Mucosa of descending colon (tissue), 3 donors: ENCODE data around the gene KIF16B. TPM values are rescaled to one million over a fixed set of nuclear protein-coding genes. Genes with fewer than 3 reads are reported as not detected.

Experiments used
- ATAC-seq: fragments of 200-7000 bp; cut with Tn5 transposase; one replicate; pipeline ENCODE4 v1.9.1; 2020; ENCODE audit warnings: mild to moderate bottlenecking, moderate library complexity
- DNase-seq, 3 donors: peaks; one replicate each; pipeline ENCODE4 v3.0.0-alpha.2; 2020
- H3K36me3 ChIP-seq: fragments of 200-600 bp; one replicate; pipeline ENCODE4 v1.8.0; 2021; ENCODE audit warnings: low read depth, mild to moderate bottlenecking
- H3K4me1 ChIP-seq: fragments of 200-600 bp; one replicate; pipeline ENCODE4 v1.8.0; 2021; ENCODE audit warnings: low read depth, mild to moderate bottlenecking
- H3K4me3 ChIP-seq: fragments of 200-600 bp; one replicate; pipeline ENCODE4 v1.8.0; 2021; ENCODE audit warnings: mild to moderate bottlenecking
- H3K9me3 ChIP-seq: fragments of 200-600 bp; one replicate; pipeline ENCODE4 v1.8.0; 2021; ENCODE audit warnings: mild to moderate bottlenecking
- CTCF ChIP-seq: fragments of 200-600 bp; IDR thresholded peaks from one replicate; pipeline ENCODE4 v1.8.0; 2022; ENCODE audit warnings: antibody characterized with exemption, mild to moderate bottlenecking
- intact Hi-C, 2 donors: fragments of 100-400 bp; cut with DNase I in 1 of 2; cut with micrococcal nuclease in 1 of 2; formaldehyde crosslinking; loops; one replicate each; pipeline versions ENCODE4 v1.11.0 to v1.11.1; 2022; cut with DNase I, micrococcal nuclease
- total RNA-seq, 3 donors: library from RNA; stranded (reverse); fragmentation: NEBNext Ultra II Directional in 2 of 3; extraction: Animal tissue kit (Norgen Biotek cat#: 25700) in 2 of 3; gene quantifications; one replicate each; pipeline versions ENCODE4 v1.2.1 to v1.2.4, GENCODE V29; 2021 to 2023
- donor health status: DM: no; HTN: no; CAD: no; lungs with moderate emphysema.
- donor health status: DM: no; HTN: no; CAD: no.
- donor health status: DM: no; HTN: yes; CAD: no.

Gene KIF16B
- total RNA-seq, 3 donors from 2014 or later, result 48.5 to 81.7 (median 65.1) TPM

- peak in 1 of 3 donors; percentile 19 for DNase-seq
- peak; percentile 6 for ATAC-seq
- intact Hi-C loops, result no loop called here
These were observed 285.5 kb downstream of the KIF16B start for GRCh38 chr20:16287776-16288175.

GRCh38 chr20:16286601-16287000, 286.6 kb downstream of the KIF16B start:
- Histone ChIP-seq H3K4me1 (no peaks in the 10 kb centered on the region), H3K4me3 (no peak overlapping the region), H3K36me3 (no peaks in the 10 kb centered on the region), H3K9me3 (no peaks in the 10 kb centered on the region)
- TF ChIP-seq CTCF, result no peak
- DNase-seq (no peak), ATAC-seq (no peak)
- intact Hi-C loops, result no loop called here

More at GRCh38 chr20:16287776-16288175, 285.5 kb downstream of the KIF16B start:
- no peak for TF ChIP-seq CTCF
- no peak overlapping the region for H3K4me3 ChIP-seq
- no peaks in the 10 kb centered on the region for H3K4me1 ChIP-seq
- no peaks in the 10 kb centered on the region for H3K9me3 ChIP-seq
- no peaks in the 10 kb centered on the region for H3K36me3 ChIP-seq

DNA sequence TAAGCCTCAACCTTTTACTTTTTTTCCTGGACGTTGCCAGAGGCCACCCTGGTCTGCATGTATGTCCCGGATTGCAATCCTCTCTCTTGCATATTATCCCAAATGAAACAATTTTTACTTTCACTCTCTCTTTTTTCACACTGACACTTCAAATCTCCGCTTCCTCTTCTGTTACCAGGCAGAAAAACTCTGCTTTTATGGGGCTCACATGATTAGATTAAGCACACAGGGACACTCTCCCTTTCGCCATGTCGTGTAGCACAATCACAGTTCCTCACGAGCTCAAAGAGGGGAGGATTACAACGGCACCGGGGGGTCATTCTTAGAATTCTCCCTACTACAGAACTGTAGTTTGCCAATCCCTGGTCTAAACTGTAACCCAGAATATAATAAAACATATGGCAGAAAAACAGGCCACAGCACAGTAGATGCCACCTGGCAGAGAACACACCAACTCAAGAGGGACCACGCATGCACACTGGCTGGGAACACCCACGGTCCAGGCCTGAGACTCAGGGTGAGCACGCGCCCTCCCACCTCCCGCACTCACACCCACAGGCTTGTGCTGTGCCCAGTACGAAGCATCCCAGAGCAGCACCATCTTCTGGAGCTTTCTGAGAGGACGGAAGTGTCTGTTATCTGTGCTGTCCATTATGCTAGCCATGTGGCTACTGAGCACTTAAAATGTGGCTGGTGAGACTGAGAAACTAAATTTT, 288.7 kb downstream of the KIF16B start:
- Histone ChIP-seq H3K4me3 (no peak overlapping the region), H3K36me3 (no peaks in the 10 kb centered on the region), H3K4me1 (no peaks in the 10 kb centered on the region), H3K9me3 (no peaks in the 10 kb centered on the region)
- ATAC-seq (peak; percentile 77), DNase-seq (peak in 1 of 3 donors; percentile 19)
- intact Hi-C loops, result no loop called here
- no peak for TF ChIP-seq CTCF

- intact Hi-C loops, result no loop called here
- peak in 1 of 3 donors; percentile 57 for DNase-seq
- H3K9me3 ChIP-seq, result no peaks in the 10 kb centered on the region
- no peaks in the 10 kb centered on the region for H3K4me1 ChIP-seq
- no peak overlapping the region for H3K4me3 ChIP-seq
- no peak for TF ChIP-seq CTCF
- no peaks in the 10 kb centered on the region for H3K36me3 ChIP-seq
- peak; percentile 89 for ATAC-seq
These were observed 289.3 kb downstream of the KIF16B start for GRCh38 chr20:16283978-16284377.

- no peak overlapping the region for H3K4me3 ChIP-seq
- no peak for DNase-seq
- no peaks in the 10 kb centered on the region for H3K36me3 ChIP-seq
- H3K4me1 ChIP-seq, result no peaks in the 10 kb centered on the region
- no peak for ATAC-seq
- H3K9me3 ChIP-seq, result no peaks in the 10 kb centered on the region
- TF ChIP-seq CTCF, result no peak
- intact Hi-C loops, result no loop called here
These were observed 289.9 kb downstream of the KIF16B start for GRCh38 chr20:16283307-16283706.
